Astrocyte of the spinal cord (primary cell): ENCODE results near the gene RGS9BP.
A peak's percentile ranks its signal among the peaks of the same experiment; 100 is the strongest.

Experiments used
- DNase-seq: peaks from one replicate; pipeline ENCODE4 v3.0.0; 2011; ENCODE audit warnings: low read depth, low spot score
- H3K4me3 ChIP-seq: 2 replicates; pipeline ENCODE4 v1.5.1; 2011; ENCODE audit warnings: low read depth, mild to moderate bottlenecking, low read length, moderate library complexity
- CTCF ChIP-seq: IDR thresholded peaks from 2 replicates; pipeline ENCODE4 v1.5.1; 2012; ENCODE audit warnings: low read depth, mild to moderate bottlenecking, low read length, inconsistent platforms
- in situ Hi-C: cut with HindIII; loops from 2 replicates; pipeline ENCODE4 v1.10.0; 2017; ENCODE audit warnings: low sequenced_read_pairs

RGS9BP gene

DNA sequence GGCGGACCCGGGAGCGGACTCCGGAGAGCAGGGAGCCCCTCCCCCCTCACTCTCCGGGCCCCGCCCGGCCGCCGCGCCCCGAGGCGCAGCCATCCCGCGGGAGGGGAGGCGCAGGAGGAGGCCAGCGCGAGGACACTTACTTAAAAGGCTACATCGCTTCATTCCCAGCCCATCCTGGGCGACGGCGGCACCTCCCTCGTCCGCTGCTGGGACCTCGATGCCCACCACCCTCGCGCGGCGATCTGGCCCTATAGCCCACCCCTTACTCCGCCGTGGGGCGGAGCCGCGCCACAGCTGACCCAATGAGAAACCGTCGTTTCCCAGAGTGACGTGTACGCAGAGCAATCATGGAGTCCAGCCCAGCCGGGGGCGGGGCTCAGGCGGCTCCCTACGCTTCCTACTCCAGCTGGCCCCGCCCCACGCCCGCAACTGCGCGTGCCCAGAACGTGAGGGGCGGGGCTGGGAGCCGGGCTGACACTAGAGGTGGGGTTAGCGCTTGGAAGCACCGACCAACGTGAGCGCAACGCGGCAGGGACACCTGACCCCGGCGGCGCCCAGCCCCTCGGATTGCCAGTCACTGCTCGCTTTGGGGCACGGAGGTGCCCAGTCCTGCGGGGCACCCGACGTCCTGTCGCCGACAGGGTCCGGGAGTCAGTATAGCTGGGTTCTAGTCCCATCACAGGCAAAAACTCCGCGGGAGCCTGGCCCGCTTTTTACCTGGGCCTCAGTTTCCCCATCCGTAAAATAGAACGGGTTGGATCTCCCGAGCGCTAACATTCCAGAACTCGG is 523 bp upstream of the RGS9BP start, which contains the start of gene ANKRD27:
Gene ANKRD27 (minus strand): TSS at position 250 of the 789 bp plus-strand sequence. CDS start 16,165 bp downstream, outside the sequence.
- peak; percentile 98 for DNase-seq
- H3K4me3 ChIP-seq: peak within 1 kb of the TSS; percentile 75
- in situ Hi-C loops: no loop called here
- no peak for TF ChIP-seq CTCF

- TF ChIP-seq CTCF: no peak
- no peak for DNase-seq
- H3K4me3 ChIP-seq: no peak overlapping the region
- in situ Hi-C loops: no loop called here
Measured at GRCh38 chr19:32676186-32676894, 692 bp downstream of the RGS9BP start.

- in situ Hi-C loops: no loop called here
- no peak overlapping the region for H3K4me3 ChIP-seq
- no peak for DNase-seq
- no peak for TF ChIP-seq CTCF
Measured at GRCh38 chr19:32676895-32677359, 1.3 kb downstream of the RGS9BP start.

- DNase-seq: no peak
- in situ Hi-C loops: no loop called here
- TF ChIP-seq CTCF: no peak
- no peak overlapping the region for H3K4me3 ChIP-seq
Measured at GRCh38 chr19:32677657-32678056, 2.0 kb downstream of the RGS9BP start.

DNA sequence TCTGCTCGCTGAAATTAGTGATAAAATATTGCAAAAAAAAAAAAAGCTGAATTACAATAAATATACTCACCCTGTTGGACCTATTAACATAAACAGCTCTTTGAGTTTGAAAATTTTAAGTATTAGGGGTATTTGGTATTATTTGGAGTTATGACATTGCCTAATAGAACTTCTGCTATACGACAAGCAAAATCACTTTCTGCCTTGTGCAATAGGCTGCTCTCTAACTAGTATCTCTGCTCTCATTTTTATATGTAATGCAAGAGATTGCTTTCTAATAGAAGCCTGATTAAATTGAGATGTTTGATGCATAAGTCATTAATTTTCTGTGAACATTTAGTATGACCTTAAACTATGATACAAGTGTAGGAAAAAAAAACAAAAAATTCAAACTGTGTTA is 5.3 kb downstream of the RGS9BP start:
- no peak for TF ChIP-seq CTCF
- in situ Hi-C loops: no loop called here
- no peak for DNase-seq
- H3K4me3 ChIP-seq: no peak overlapping the region

DNA sequence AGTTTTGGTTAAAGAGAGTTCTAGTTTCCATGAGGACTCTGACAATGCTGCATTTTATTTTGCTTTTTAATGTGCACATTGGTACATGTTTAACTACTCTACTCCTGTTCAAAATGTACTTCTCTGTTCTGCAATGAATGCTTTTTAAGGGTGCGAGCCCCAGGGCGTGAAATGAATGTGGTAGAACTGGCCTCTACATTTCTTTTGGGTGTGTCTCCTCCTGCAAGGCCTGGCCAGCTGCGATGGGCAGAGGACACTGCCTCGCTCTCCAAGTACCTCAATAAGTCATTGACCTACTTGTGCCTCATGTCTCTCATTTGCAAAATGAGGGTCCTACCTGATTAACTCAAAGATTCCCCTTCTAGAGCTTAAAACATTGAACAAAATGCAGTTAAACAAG is 6.7 kb downstream of the RGS9BP start:
- no peak for DNase-seq
- TF ChIP-seq CTCF: no peak
- in situ Hi-C loops: no loop called here
- H3K4me3 ChIP-seq: no peak overlapping the region
